ENCODE results near the gene KLF4.
A peak's percentile ranks its signal among the peaks of the same experiment; 100 is the strongest.

Gene KLF4

GRCh38 chr9:107488375-107489143 lies 1.0 kb downstream of the KLF4 start:
- no peak for DNase-seq (ENCODE audit: low read depth in 4 of 4, low spot score in 1 of 4)

GRCh38 chr9:107487521-107488374 lies 1.8 kb downstream of the KLF4 start:
- DNase-seq (ENCODE audit: low read depth in 4 of 4, low spot score in 1 of 4), result no peak

- DNase-seq (ENCODE audit: low read depth in 4 of 4, low spot score in 1 of 4), result no peak
Observed at GRCh38 chr9:107486674-107487520, 2.7 kb downstream of the KLF4 start.

- DNase-seq (ENCODE audit: low read depth in 4 of 4, low spot score in 1 of 4), result no peak
Observed at GRCh38 chr9:107485458-107486043, 4.0 kb downstream of the KLF4 start.

- DNase-seq (ENCODE audit: low read depth in 4 of 4, low spot score in 1 of 4), result no peak
Observed at GRCh38 chr9:107484117-107484723, 5.3 kb downstream of the KLF4 start.

- DNase-seq (ENCODE audit: low read depth in 4 of 4, low spot score in 1 of 4), result no peak
Observed at GRCh38 chr9:107483666-107484065, 5.9 kb downstream of the KLF4 start.

GRCh38 chr9:107481035-107481434 lies 8.5 kb downstream of the KLF4 start:
- no peak for DNase-seq (ENCODE audit: low read depth in 4 of 4, low spot score in 1 of 4)

GRCh38 chr9:107480386-107480789 lies 9.2 kb downstream of the KLF4 start:
- DNase-seq (ENCODE audit: low read depth in 4 of 4, low spot score in 1 of 4), result no peak

GRCh38 chr9:107478805-107479204 lies 10.8 kb downstream of the KLF4 start:
- DNase-seq (ENCODE audit: low read depth in 4 of 4, low spot score in 1 of 4), result no peak

- DNase-seq (ENCODE audit: low read depth in 4 of 4, low spot score in 1 of 4), result no peak
Observed at GRCh38 chr9:107474124-107474523, 15.4 kb downstream of the KLF4 start.

- no peak for DNase-seq (ENCODE audit: low read depth in 4 of 4, low spot score in 1 of 4)
Observed at GRCh38 chr9:107472581-107473340, 16.8 kb downstream of the KLF4 start.

GRCh38 chr9:107471552-107471951 lies 18.0 kb downstream of the KLF4 start:
- DNase-seq (ENCODE audit: low read depth in 4 of 4, low spot score in 1 of 4), result no peak

GRCh38 chr9:107467416-107467815 lies 22.2 kb downstream of the KLF4 start:
- DNase-seq (ENCODE audit: low read depth in 4 of 4, low spot score in 1 of 4), result no peak

GRCh38 chr9:107466826-107467225 lies 22.7 kb downstream of the KLF4 start:
- no peak for DNase-seq (ENCODE audit: low read depth in 4 of 4, low spot score in 1 of 4)

- DNase-seq (ENCODE audit: low read depth in 4 of 4, low spot score in 1 of 4), result peak in 1 of 4 experiments; percentile 16
Observed at GRCh38 chr9:107465467-107466451, 23.8 kb downstream of the KLF4 start.

GRCh38 chr9:107464516-107464915 lies 25.1 kb downstream of the KLF4 start:
- DNase-seq (ENCODE audit: low read depth in 4 of 4, low spot score in 1 of 4), result no peak

- no peak for DNase-seq (ENCODE audit: low read depth in 4 of 4, low spot score in 1 of 4)
Observed at GRCh38 chr9:107462691-107463090, 26.9 kb downstream of the KLF4 start.

- no peak for DNase-seq (ENCODE audit: low read depth in 4 of 4, low spot score in 1 of 4)
Observed at GRCh38 chr9:107460153-107461023, 29.2 kb downstream of the KLF4 start.
